ENCODE results near the gene UAP1L1.

Gene UAP1L1

GRCh38 chr9:137067860-137068538, 9.3 kb upstream of the UAP1L1 start:
- Histone ChIP-seq H3K4me3 (IDR thresholded peaks at IDR 0.05; ENCODE audit: insufficient read depth, low read depth, low read length) (no peak overlapping the region), H3K27ac (no peak overlapping the region), H3K9ac (no peak overlapping the region), H3K36me3 (ENCODE audit: insufficient read depth) (no peaks in the 10 kb centered on the region), H3K4me2 (no peak overlapping the region; the same call in 1 of the 2 replicates), H4K20me1 (ENCODE audit: insufficient read depth) (0 out of 2 replicates have a peak, but pooled peaks cover 6% of the 10 kb centered on the region), H3K79me2 (ENCODE audit: insufficient read depth, low read depth) (no peaks in the 10 kb centered on the region), H3K27me3 (ENCODE audit: insufficient read depth, low read depth) (no peaks in the 10 kb centered on the region), H3K4me1 (ENCODE audit: low read depth, poor library complexity, severe bottlenecking) (peaks cover 25% of the 10 kb centered on the region), H2AFZ (ENCODE audit: low read depth) (no peak overlapping the region)
- TF ChIP-seq CTCF (conservative IDR thresholded peaks at IDR 0.05; ENCODE audit: low read depth, low read length), result peak; percentile 72

GRCh38 chr9:137068539-137069507, 8.5 kb upstream of the UAP1L1 start:
- H2AFZ ChIP-seq (ENCODE audit: low read depth), result no peak overlapping the region
- no peaks in the 10 kb centered on the region for H3K79me2 ChIP-seq (ENCODE audit: insufficient read depth, low read depth)
- peak overlapping the region; percentile 86 for H3K4me2 ChIP-seq
- no peak overlapping the region for H3K9ac ChIP-seq
- H3K4me1 ChIP-seq (ENCODE audit: low read depth, poor library complexity, severe bottlenecking), result peaks cover 25% of the 10 kb centered on the region
- H3K4me3 ChIP-seq (IDR thresholded peaks at IDR 0.05; ENCODE audit: insufficient read depth, low read depth, low read length), result no peak overlapping the region
- no peak overlapping the region for H3K27ac ChIP-seq
- no peaks in the 10 kb centered on the region for H3K27me3 ChIP-seq (ENCODE audit: insufficient read depth, low read depth)
- H4K20me1 ChIP-seq (ENCODE audit: insufficient read depth), result 0 out of 2 replicates have a peak, but pooled peaks cover 6% of the 10 kb centered on the region
- no peaks in the 10 kb centered on the region for H3K36me3 ChIP-seq (ENCODE audit: insufficient read depth)
- TF ChIP-seq CTCF (conservative IDR thresholded peaks at IDR 0.05; ENCODE audit: low read depth, low read length), result no peak

GRCh38 chr9:137069508-137070091, 7.7 kb upstream of the UAP1L1 start:
- H4K20me1 ChIP-seq (ENCODE audit: insufficient read depth), result 0 out of 2 replicates have a peak, but pooled peaks cover 6% of the 10 kb centered on the region
- H3K9ac ChIP-seq, result no peak overlapping the region

More at GRCh38 chr9:137069508-137070091, 7.7 kb upstream of the UAP1L1 start:
- Histone ChIP-seq H3K4me1 (ENCODE audit: low read depth, poor library complexity, severe bottlenecking) (peaks cover 25% of the 10 kb centered on the region), H3K4me2 (peak overlapping the region; percentile 86), H3K36me3 (ENCODE audit: insufficient read depth) (no peaks in the 10 kb centered on the region), H3K4me3 (IDR thresholded peaks at IDR 0.05; ENCODE audit: insufficient read depth, low read depth, low read length) (no peak overlapping the region), H3K27me3 (ENCODE audit: insufficient read depth, low read depth) (no peaks in the 10 kb centered on the region), H3K79me2 (ENCODE audit: insufficient read depth, low read depth) (no peaks in the 10 kb centered on the region), H3K27ac (no peak overlapping the region), H2AFZ (ENCODE audit: low read depth) (peak overlapping the region; percentile 71)
- TF ChIP-seq CTCF (conservative IDR thresholded peaks at IDR 0.05; ENCODE audit: low read depth, low read length), result no peak

Measured in KMS-11 (cell line).